ENCODE measurements around the gene C20orf96.
"Not testable (repeated sequence)": the region's sequence is repeated elsewhere in the genome, so short reads cannot be mapped to it uniquely, and the experiment has no call there.

Gene C20orf96

DNA sequence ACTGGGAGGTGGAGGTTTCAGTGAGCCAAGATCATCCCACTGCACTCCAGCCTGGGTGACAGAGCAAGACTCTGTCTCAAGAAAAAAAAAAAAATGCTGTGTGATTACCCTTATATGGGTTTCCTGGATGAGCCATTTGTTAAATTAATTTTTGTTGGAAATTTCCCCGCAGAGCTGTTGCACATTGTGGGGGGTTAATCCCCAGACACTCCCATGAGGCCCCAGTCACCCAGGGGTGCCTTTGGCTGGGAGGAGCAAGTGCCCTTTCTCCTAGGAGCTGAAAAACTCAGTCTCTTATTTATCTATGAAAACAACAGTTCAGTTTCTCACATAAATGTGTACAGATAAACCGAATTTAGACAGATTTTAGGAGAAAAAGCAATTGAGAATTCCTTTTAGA, 37.7 kb downstream of the C20orf96 start:
- no peak overlapping the region for H3K27ac ChIP-seq
- TF ChIP-seq Cebpa-rat (IDR thresholded peaks at IDR 0.05): no peak
- no peaks in the 10 kb centered on the region for H3K36me3 ChIP-seq
- H3K4me1 ChIP-seq: peaks cover 0 to 10% (median 1%) of the 10 kb centered on the region in 10 experiments; a peak in 5 of 20 replicates
- H3K4me2 ChIP-seq: no peak overlapping the region
- no peak overlapping the region for H3K9ac ChIP-seq
- no peaks in the 10 kb centered on the region for H3K9me3 ChIP-seq (replicated peaks in 1 of 11)
- no peak overlapping the region for H3K4me3 ChIP-seq
- no peaks in the 10 kb centered on the region for H3K27me3 ChIP-seq
- H4K20me1 ChIP-seq: no peaks in the 10 kb centered on the region

DNA sequence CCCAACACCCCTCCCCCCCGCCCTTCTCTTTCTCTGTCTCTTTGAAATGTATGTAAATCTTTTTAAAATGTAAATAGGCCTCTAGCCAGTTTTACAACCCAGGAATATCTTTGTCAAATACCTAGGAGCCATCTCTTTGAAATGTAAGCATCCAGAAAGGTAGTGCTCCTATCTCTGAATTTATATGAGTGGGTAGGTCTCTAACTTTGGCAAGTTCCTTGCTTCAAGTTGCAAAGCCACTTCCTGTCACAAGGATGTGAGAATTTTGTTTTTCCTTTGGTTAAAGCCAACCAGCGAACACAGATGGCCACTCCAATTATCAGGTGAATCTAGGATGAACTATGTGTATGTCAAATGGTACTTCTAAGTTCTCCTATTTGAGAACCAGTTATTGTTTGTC, 39.2 kb downstream of the C20orf96 start:
- Histone ChIP-seq H3K4me2 (peak overlapping the region in 2 of 11 experiments; percentile 42 to 52; a peak in 3 of 22 replicates), H3K4me1 (peaks cover 0 to 10% (median 1%) of the 10 kb centered on the region in 10 experiments; a peak in 5 of 20 replicates), H3K27me3 (no peaks in the 10 kb centered on the region), H3K4me3 (no peak overlapping the region), H3K9ac (no peak overlapping the region), H3K9me3 (replicated peaks in 1 of 11) (peaks cover 4 to 11% (median 9%) of the 10 kb centered on the region in 11 experiments; a peak in 18 of 22 replicates), H4K20me1 (no peaks in the 10 kb centered on the region), H3K27ac (no peak overlapping the region; a peak in 1 of 22 replicates), H3K36me3 (no peaks in the 10 kb centered on the region)
- no peak for TF ChIP-seq Cebpa-rat (IDR thresholded peaks at IDR 0.05)

DNA sequence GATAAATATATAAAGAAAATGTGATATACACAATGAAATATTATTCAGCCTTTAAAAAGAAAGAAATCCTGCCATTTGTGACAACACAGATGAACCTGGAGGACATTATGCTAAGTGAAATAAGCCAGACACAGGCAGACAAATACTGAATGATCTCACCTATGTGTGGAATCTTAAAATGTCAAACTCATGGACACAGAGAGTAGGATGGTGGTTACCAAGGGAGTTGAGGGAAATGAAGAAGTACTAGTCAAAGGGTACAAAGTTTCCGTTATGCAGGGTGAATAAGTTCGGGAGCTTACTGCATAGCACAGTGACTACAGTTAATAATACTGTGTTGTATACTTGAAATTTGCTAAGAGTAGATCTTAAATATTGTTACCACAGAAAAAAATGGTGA, 47.6 kb downstream of the C20orf96 start:
- H3K27me3 ChIP-seq: no peaks in the 10 kb centered on the region
- no peak overlapping the region for H3K9ac ChIP-seq
- no peaks in the 10 kb centered on the region for H4K20me1 ChIP-seq
- no peaks in the 10 kb centered on the region for H3K36me3 ChIP-seq
- peaks cover 4 to 12% (median 9%) of the 10 kb centered on the region in 11 experiments; a peak in 18 of 22 replicates for H3K9me3 ChIP-seq (replicated peaks in 1 of 11)
- no peak overlapping the region for H3K4me3 ChIP-seq
- H3K4me1 ChIP-seq: peaks cover 0 to 10% (median 4%) of the 10 kb centered on the region in 10 experiments; a peak in 13 of 20 replicates
- no peak overlapping the region for H3K4me2 ChIP-seq
- no peak overlapping the region for H3K27ac ChIP-seq
- no peak for TF ChIP-seq Cebpa-rat (IDR thresholded peaks at IDR 0.05)

DNA sequence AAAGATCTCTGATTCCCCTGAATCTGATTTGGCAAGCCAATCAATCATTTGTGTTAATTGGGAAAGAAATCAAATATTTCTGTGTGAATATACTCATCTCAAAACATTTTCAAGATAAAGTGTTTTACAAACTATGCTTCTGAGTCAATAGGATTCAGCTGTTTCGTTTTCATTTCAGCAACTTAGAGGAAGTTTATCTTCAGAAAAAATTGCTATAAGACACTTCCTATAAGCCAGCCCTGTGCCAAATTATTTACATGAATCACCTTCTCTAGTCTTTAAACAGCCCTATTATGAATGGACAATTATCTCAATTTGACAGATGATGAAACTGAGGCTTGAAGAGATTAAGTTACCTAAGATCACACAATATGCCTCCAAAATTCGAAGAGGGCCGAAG, 52.6 kb downstream of the C20orf96 start:
- Histone ChIP-seq H3K4me3 (peak overlapping the region in 5 of 10 experiments; percentile 39 to 44 (median 39); a peak in 9 of 20 replicates), H4K20me1 (no peaks in the 10 kb centered on the region), H3K36me3 (no peaks in the 10 kb centered on the region), H3K27ac (peak overlapping the region in 5 of 11 experiments; percentile 43 to 73 (median 59); a peak in 11 of 22 replicates), H3K4me2 (peak overlapping the region; percentile 16 to 85 (median 60); a peak in 17 of 22 replicates), H3K27me3 (no peaks in the 10 kb centered on the region), H3K4me1 (peaks cover 0 to 31% (median 16%) of the 10 kb centered on the region in 10 experiments; a peak in 18 of 20 replicates), H3K9ac (peak overlapping the region in 5 of 11 experiments; percentile 4 to 59 (median 31); a peak in 7 of 22 replicates), H3K9me3 (replicated peaks in 1 of 11) (no peaks in the 10 kb centered on the region)
- no peak for TF ChIP-seq Cebpa-rat (IDR thresholded peaks at IDR 0.05)

DNA sequence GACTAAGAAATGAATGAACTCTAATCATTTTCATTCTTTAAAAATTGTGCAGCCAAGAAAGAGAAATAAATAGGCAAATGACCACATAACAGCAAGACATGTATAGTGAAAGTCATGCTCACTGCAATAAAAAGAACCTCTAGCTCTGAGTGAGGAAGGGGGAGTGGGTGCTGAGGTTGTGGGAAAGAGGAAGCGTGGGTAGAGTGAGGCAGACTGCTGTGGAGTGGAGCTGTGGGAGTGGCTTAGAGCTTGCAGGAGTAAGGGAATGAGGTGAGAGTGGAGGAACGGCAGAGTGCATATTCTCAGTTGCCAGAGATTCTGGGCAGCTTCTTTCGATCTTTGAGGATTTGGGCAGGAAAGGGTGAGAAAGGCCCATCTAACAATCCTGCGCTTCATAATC, 53.1 kb downstream of the C20orf96 start:
- TF ChIP-seq Cebpa-rat (IDR thresholded peaks at IDR 0.05): no peak
- Histone ChIP-seq H3K36me3 (no peaks in the 10 kb centered on the region), H3K27ac (peak overlapping the region in 5 of 11 experiments; percentile 43 to 73 (median 59); a peak in 11 of 22 replicates), H3K4me1 (peaks cover 0 to 31% (median 16%) of the 10 kb centered on the region in 10 experiments; a peak in 18 of 20 replicates), H3K27me3 (no peaks in the 10 kb centered on the region), H3K9ac (peak overlapping the region in 6 of 11 experiments; percentile 4 to 59 (median 28); a peak in 9 of 22 replicates), H3K4me2 (peak overlapping the region; percentile 16 to 85 (median 60); a peak in 17 of 22 replicates), H4K20me1 (no peaks in the 10 kb centered on the region), H3K4me3 (peak overlapping the region in 5 of 10 experiments; percentile 39 to 44 (median 39); a peak in 9 of 20 replicates), H3K9me3 (replicated peaks in 1 of 11) (no peaks in the 10 kb centered on the region)

DNA sequence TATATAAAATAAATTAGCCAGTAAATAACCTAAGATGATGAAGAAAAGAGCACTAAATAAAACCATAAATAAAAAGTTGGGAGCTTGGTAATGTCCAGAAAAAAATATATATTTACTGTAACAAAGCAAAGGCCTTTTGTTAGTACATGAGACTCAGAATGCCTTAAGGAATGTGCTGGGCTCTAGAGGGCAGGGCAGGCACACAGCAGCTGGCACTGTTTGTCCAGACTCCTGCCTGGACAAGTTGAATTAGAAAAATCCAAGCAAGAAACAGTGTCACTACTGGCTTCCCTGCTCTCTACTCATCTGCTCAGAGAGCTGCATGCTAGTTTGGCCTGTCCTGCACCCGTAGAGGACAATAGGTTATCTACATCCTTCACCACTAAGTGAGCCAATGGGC, 54.7 kb downstream of the C20orf96 start:
- H3K9me3 ChIP-seq (replicated peaks in 1 of 11): no peaks in the 10 kb centered on the region
- H3K4me2 ChIP-seq: peak overlapping the region in 2 of 11 experiments; percentile 77 to 84; a peak in 4 of 22 replicates
- no peaks in the 10 kb centered on the region for H3K36me3 ChIP-seq
- no peaks in the 10 kb centered on the region for H4K20me1 ChIP-seq
- no peak overlapping the region for H3K9ac ChIP-seq
- no peak for TF ChIP-seq Cebpa-rat (IDR thresholded peaks at IDR 0.05)
- H3K4me3 ChIP-seq: no peak overlapping the region
- H3K27me3 ChIP-seq: no peaks in the 10 kb centered on the region
- no peak overlapping the region for H3K27ac ChIP-seq
- peaks cover 0 to 31% (median 16%) of the 10 kb centered on the region in 10 experiments; a peak in 18 of 20 replicates for H3K4me1 ChIP-seq

DNA sequence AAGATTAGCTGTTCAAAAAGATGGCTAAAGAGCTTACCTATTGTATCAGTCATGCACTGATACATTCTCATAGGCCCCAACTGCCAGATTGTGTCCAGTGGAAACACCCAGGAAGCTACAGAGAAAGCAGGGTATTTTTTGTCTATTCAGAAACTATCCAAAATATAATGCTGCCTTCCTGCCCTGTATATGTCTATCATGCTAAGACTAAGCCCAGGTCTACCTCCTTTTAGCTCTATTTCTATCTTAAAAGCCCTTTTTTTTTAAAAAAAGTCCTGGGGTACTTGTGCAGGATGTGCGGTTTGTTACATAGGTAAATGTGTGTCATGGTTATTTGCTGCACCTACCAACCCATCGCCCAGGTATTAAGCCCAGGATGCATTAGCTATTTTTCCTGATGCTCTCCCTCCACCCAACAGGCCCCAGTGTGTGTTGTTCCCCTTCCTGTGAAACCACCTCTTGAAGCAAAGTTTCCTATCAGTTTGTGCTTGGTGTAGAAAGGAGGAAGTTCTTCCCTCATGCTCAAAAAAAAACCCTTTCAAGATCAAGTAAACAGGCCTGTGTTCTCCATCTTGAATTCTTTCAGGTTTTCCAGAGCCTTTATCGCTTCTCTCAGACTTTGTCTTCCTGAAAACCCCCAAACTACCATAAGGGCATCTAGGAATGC, 63.0 kb downstream of the C20orf96 start:
- Histone ChIP-seq H3K27me3 (no peaks in the 10 kb centered on the region), H3K27ac (peak overlapping the region in 7 of 11 experiments; percentile 42 to 77 (median 60); a peak in 14 of 22 replicates), H4K20me1 (no peaks in the 10 kb centered on the region), H3K9ac (peak overlapping the region in 1 of 11 experiments; percentile 36; a peak in 1 of 22 replicates), H3K4me2 (peak overlapping the region in 8 of 11 experiments; percentile 1 to 58 (median 22); a peak in 9 of 22 replicates), H3K4me1 (peaks cover 6 to 16% (median 12%) of the 10 kb centered on the region in 10 experiments; a peak in 13 of 20 replicates), H3K9me3 (replicated peaks in 1 of 11) (peaks cover 0 to 7% (median 0%) of the 10 kb centered on the region in 11 experiments; a peak in 6 of 22 replicates), H3K4me3 (no peak overlapping the region), H3K36me3 (no peaks in the 10 kb centered on the region)
- no peak for TF ChIP-seq Cebpa-rat (IDR thresholded peaks at IDR 0.05)

DNA sequence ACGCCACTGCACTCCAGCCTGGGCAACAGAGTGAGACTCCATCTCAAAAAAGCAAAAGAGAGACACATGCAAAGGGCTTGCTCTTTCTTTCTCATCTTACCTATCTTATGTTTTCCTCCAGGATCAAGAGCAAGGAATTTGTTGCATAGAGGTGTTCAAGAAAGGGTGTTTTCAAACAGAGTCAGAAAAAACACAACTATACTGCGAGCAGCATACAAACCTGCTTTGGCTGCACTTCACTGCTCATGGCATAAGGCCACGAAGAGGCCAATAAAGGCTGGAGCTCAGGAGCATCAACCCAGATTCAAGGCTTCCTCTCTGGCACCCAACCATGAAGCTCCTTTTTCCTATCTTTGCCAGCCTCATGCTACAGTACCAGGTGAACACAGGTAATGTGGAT, 63.6 kb downstream of the C20orf96 start, which contains the start of gene DEFB129:
Gene DEFB129 (plus strand): TSS at position 301 of the 400 bp plus-strand sequence. CDS start 31 bp downstream, at position 332.
- Histone ChIP-seq H3K4me1 (peaks cover 6 to 16% (median 12%) of the 10 kb centered on the region in 10 experiments; a peak in 13 of 20 replicates), H3K4me2 (peak within 1 kb of the TSS in 8 of 11 experiments; percentile 1 to 58 (median 22); a peak in 9 of 22 replicates), H3K27me3 (no peaks in the 10 kb centered on the region), H3K4me3 (no peak within 1 kb of the TSS), H3K36me3 (no peaks in the 10 kb centered on the region), H4K20me1 (no peaks in the 10 kb centered on the region), H3K9ac (peak within 1 kb of the TSS in 1 of 11 experiments; percentile 36; a peak in 1 of 22 replicates), H3K27ac (peak within 1 kb of the TSS in 7 of 11 experiments; percentile 42 to 77 (median 60); a peak in 14 of 22 replicates), H3K9me3 (replicated peaks in 1 of 11) (peaks cover 0 to 7% (median 0%) of the 10 kb centered on the region in 11 experiments; a peak in 6 of 22 replicates)
- TF ChIP-seq Cebpa-rat (IDR thresholded peaks at IDR 0.05): no peak

DNA sequence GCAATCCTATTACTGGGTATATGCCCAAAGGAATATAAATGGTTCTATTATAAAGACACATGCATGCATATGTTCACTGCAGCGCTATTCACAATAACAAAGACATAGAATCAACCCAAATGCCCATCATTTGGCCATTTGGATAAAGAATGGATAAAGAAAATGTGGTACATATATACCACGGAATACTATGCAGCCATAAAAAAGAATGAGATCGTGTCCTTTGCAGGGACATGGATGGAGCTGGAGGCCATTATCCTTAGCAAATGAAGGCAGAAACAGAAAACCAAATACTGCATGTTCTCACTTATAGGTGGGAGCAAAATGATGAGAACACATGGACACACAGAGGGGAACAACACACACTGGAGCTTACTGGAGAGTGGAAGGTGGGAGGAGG, 64.7 kb downstream of the C20orf96 start:
- not testable (repeated sequence) for H3K27me3 ChIP-seq; H3K9me3 ChIP-seq (replicated peaks in 1 of 11)

More for the DNA sequence above, 64.7 kb downstream of the C20orf96 start:
- H3K27ac ChIP-seq, H3K4me3 ChIP-seq, H3K9ac ChIP-seq, H3K36me3 ChIP-seq, H4K20me1 ChIP-seq, H3K4me2 ChIP-seq: not testable (repeated sequence)
- peaks cover 6 to 16% (median 12%) of the 10 kb centered on the region in 10 experiments; a peak in 13 of 20 replicates for H3K4me1 ChIP-seq

Measured in BLaER1 treated with 17β-estradiol and CSF1 and Interleukin-3, amounts not matched to agents 10 nM and 100 nM (cell line).